ENCODE data around the gene IRAK4.

Gene IRAK4

DNA sequence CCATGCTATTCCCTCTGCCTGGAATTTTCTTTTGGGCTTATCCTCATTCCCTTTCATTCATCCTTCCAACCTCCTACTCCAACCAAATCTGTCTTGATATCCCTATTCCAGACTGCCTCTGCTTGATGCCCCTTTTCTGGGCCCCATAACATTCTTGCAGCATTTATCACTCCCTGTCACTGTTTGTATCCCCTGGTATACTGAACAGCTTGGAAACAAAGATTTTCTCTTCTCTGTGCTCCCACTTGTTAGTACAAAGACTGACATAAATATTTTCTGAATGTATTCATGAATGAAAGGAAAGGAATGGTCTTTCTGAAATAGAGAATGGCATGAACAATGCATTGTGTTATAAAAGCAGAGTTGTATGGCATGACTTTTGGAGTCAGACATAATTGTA is 7.5 kb downstream of the IRAK4 start:
- no peak for DNase-seq (ENCODE audit: low spot score)

DNA sequence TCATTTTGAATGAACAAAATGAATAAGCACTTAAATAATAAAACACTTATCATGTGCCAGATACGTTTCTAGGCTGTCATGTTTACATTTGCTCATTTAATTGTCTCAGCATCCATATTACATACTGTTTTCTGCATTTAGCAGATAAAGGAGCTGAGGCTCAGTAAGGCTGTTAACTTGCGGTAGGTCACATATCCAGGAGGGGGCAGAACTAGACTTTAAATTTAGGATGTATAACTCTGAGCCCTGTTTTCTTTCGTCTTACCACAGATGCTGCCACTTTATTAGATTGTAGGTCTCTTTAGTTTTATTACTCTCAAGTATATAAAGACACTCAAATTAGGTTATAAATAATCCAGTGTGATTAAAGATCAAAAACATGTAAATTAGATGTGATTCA is 17.7 kb downstream of the IRAK4 start:
- peak; percentile 19 for DNase-seq (ENCODE audit: low spot score)

DNA sequence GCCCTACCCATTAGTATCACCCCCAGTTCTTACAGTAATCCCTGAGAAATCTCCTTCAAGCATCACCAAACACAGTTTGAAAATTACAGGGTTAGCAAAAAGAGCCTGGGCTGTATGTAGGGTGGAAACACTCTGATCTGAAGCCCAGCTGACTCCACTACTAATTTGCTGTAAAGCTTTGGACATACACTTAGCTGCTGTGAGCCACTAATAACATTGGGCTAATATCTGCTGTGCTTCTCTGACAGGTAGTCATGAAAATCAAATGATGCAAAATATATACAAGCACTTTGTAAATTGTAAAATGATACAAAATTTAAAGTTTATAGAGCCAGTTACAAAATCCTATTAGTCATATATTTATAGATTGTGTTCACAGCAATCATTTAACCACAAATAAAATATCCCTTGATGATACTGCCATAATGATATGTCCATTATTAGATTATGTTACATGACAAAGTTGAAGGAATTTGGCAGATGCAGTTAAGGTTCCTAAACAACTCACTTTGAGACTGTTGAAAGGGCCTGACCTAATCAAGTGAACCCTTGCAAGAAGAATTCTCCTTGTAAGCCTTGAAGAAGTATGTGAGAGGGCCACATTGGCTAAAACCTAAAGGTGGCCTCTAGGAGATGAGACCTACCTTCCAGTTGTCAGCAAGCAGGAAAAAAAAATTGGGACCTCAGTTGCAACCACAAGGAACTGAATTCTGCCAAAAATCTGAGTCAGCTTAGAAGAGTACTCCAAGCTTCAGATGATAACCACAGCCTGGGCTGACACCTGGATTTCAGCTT is 28.3 kb downstream of the IRAK4 start:
- DNase-seq (ENCODE audit: low spot score), result no peak

DNA sequence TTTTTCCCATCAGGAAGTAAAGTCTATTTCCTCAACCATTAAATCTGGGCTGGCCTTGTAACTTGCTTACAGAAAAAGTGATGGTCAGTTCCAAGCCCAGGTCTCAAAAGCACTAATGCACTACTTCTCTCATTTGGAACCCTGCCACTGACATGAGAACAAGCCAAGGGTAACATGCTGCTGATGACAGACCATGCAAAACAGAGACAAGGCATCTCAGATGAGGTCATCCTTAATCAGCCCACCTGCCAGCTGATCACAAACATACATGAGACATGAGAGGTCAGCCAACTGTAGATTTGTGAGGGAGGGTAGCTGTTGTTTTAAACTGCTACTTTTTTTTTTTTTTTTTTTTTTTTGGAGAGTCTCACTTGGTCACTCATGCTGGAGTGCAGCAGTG is 31.2 kb downstream of the IRAK4 start:
- DNase-seq (ENCODE audit: low spot score), result no peak

DNA sequence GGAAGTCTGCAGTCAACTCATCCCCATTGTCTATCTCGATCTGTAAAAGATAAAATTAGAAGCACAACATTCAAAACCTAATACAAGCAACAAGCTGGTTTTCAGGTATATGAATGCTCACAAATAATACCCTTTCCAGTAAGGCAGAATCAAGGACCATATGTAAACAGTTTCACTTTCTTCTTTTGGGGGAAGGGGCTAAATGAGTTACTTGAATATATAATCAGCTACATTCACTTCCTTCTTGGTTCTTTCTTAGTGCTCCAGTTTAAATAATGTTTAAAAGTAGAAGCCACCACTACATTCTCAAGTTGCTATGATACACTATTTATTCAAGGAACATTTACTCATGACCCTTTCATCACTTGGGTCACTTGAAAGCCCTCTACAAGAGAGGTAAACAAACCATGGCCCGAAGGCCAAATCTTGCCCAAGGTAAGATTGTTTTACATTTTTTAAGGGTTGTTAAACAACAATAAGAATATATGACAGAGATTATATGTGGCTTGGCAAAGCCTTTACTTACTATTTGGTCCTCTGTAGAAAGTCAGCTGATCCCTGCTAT is 37.0 kb downstream of the IRAK4 start:
- DNase-seq (ENCODE audit: low spot score), result no peak

DNA sequence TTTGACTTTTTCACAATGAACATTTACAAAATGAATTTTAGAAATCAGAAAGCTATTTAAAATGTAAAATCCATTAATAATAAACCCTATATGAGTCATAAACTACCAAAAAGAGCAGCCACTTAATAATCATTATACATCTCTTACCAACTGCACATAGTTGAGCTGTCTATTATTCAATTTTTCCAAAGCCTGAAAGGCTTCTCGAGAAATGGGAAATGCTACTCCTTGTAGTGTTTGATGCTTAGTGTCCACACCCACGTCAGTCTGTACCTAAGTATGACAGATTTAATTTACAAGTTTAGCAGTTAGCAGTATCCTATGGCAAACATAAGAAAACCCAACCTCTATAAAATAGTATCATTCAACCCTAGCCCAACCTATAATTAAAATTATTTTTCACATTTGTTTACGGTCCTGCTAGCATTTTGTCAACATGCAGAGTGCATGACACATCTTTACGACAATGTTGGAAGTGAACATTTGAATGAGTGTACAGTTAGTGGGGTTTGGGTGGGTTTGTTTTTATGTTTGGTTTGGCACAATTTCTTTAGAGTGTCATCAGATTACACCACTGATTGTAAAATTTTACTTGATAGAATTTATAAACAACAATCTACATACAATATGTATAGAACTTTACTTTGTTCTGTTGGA is 38.9 kb downstream of the IRAK4 start:
- DNase-seq (ENCODE audit: low spot score), result no peak

DNA sequence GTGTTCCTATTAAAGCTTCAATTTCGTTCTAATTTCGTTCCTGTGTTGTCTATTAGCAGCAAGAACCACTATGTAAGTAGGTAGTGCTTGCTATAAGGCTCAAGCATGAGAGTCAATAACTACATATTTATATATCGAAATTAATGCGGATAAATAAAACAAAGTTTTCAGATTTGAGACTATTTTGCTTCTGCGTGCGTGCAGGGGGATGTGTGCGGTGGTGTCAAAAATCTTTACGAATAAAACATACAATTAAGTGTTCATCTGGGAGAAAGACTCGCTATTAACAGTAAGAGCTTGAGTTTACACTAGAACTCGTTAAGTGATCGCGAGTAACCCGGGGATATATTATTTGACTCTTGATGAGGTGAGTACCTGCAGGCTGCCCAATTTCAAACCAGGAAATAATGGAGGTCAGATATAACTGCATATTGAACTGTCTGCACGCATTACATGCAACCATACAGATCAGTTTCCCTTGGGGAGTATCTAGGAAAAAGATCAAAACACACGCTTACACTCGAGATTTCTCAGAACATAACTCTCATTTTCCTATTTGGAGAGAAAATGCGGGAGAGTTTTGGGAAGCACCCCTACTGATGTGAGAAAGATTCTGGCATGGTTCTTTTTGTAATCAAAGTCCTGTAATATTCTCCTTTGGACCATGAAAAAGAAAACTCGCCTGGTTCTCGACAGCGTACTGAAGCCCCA is 46.6 kb downstream of the IRAK4 start:
- DNase-seq (ENCODE audit: low spot score), result no peak

DNA sequence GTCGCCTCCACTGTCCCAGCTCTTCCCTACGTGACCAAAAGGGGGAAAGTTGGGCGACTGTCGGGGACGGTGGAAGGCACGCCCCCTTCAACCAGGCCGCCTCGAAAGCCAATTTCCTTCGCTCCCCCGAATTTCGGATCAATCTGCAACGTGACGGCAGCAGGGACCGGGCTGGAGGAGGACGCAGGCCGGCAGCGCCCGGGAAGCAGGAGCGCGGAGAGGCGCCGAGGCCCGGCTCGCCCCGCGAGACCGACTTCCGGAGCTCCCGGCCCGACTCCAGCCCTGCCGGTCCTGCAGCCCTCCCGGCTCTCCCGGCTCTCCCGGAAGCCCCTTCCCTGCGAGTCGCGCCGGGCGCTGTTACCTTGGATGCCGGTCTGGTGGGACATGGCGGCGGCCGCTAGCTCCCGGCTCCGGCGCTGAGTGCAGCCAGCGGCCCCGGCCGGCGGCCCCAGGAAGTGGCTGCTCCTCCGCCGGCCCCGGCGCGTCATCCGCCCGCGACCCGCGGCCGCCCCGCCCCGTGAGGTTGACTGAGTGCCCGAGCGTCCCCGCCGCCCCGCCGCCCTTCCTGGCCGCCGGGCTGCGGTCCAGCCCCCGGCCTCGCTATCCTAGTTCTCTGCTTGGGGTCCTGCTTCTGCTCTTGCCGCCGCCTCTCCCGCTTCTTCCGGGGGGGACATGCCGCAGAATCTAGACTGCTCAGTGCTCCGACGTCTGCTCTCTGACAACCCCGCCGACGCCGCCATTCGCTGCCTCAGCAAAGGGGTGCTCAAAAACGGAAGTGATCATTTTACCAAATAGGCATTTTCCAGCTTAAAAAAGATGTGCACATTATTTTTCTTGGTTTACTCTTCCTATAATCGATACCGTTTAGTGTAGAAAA is 47.3 kb downstream of the IRAK4 start, which contains the start of gene TWF1:
Gene TWF1 (minus strand): TSS at position 458 of the 877 bp plus-strand sequence. CDS start 72 bp downstream, at position 386.
- DNase-seq (ENCODE audit: low spot score), result peak; percentile 97

DNA sequence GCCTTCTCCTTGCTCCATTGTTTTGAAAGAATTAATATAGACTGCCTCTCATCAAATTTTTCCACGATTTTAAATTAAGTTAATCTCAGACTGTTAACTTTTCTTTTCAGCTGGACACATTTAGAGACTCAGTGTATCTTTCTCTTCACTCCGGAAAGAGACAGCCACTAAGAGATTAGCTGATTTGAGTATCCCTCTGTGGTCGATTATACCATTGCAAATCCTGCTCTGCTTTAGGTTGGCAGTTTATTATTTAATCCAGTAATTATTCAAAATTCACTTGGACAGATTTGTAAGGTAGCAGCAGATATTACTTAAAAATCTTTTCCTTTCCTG is 48.0 kb downstream of the IRAK4 start:
- DNase-seq (ENCODE audit: low spot score), result peak; percentile 12

DNA sequence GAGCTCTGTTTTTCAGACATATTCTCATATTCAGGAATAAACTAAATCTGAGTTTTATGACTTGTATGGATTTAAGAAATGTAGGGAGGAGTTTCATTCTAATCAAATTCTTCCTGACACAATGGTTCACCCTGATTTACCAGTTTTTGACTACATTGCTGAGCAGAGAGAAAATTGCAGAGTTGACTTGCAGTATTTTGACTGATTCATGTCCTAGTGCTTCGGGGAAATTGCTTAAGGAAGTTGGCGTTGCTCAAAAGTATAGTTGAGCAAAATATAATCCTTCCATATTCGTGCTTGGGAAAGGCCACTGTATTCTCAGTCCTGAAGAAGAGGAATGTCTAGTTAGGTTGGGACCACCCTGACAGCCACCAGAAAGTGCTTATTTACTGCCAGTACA is 48.6 kb downstream of the IRAK4 start:
- no peak for DNase-seq (ENCODE audit: low spot score)

DNA sequence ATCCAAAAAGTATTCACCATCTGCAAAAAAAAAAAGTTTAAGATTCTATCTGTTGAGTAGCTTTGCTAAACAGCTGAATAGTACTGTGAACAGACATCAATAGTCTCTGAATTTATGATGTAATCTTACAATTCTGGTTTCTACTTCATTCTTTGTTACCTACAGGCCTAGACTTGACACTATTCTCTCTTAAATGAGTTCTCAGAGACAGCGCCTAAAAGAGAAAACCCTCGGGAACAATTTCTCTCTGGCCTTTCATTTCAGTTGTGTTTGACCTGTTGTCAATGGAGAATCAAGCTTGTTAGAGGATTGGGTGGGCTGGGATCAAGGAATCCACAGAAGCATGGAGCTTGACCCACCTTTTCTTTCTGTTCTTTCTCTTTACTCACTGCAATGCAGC is 53.3 kb downstream of the IRAK4 start:
- no peak for DNase-seq (ENCODE audit: low spot score)

DNA sequence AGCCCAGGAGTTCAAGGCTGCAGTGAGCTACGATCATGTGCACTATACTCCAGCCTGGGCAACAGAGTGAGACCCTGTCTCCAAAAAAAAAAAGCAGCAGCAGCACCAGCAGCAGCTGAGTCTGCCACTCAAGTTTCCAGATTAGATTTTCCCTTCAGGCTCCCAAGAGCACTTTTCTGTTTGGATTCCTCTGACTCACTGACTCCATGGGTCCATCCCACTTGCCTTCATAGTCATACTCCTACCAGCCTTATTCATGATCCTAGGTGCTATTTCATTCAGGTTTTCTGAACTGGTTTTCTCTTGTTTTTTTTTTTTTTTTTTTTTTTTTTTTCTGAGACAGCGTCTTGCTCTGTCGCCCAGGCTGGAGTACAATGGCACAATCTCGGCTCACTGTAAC is 54.2 kb downstream of the IRAK4 start:
- no peak for DNase-seq (ENCODE audit: low spot score)

DNA sequence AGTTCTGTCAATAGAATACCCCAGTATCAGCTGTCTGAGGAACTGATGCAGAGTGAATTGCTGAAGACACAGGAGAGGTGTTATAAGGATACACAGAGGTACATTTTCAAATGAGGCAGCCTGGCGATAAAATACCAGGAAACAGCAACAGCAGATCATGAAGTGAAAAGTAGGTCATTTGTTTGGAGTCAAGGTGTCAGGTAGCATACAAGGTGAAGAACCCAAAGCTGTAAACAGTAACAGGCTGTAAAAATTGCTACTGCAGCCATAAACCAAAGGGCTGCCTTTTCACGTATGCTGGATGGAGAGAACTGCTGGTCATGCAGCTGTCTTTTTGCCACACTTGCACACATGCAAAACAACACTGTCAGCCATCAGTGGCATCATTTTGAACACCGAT is 56.7 kb downstream of the IRAK4 start:
- DNase-seq (ENCODE audit: low spot score), result no peak

DNA sequence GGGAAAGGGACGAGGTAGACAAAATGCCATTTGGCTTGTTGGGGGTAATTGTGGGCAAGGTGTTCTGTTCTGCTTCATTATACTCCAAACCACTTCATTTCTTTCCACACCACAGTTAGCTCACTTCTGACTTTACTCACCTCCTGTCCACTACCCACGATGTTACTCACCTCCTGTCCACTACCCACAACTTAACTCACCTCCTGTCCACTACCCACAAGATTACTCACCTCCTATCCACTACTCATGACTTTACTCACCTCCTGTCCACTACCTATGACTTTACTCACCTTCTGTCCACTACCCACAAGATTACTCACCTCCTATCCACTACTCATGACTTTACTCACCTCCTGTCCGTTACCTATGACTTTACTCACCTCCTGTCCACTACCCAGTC is 57.4 kb downstream of the IRAK4 start:
- DNase-seq (ENCODE audit: low spot score), result no peak

DNA sequence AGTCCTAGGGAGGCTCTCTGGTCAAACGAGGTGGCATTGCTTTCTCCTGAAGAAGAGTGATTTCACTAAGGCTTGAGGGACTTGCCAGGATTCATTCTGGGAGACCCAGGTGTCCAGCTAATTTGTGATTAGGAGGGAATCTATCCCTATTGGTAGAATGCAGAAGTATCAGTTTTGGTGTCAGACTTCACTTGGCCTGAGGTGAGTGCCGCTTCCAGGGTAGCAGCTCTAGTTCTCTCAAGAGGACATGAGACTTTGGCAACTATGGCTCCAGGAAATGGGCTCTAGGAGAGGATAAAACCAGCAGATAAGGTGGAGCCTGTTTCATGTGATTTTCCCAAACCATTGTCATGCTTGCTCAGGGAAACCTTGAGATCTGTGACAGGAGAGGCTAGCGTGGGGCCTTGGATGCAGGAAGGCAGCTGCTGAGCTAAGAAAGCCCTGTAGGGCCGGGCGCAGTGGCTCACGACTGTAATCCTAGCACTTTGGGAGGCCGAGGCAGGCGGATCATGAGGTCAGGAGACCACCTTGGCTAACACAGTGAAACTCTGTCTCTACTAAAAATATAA is 65.5 kb downstream of the IRAK4 start:
- no peak for DNase-seq (ENCODE audit: low spot score)

DNA sequence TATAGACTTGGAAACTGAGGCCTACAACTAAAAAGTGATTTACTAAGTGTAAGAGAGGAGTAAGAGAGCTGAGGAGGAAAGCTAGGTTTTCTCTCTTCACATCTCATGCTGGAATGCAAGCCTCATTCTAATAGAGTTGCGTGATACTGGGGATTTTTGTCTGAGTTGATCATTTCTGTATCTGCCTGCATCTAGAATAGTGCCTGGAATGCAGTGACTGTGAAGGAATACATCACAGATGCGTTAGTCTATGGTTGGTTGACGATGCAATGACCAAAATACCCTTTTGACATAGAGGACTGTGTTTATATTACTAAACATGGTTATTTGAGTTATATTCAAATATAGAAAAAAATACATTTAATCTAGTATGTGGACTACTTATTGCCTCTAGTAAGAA is 67.9 kb downstream of the IRAK4 start:
- peak; percentile 3 for DNase-seq (ENCODE audit: low spot score)

DNA sequence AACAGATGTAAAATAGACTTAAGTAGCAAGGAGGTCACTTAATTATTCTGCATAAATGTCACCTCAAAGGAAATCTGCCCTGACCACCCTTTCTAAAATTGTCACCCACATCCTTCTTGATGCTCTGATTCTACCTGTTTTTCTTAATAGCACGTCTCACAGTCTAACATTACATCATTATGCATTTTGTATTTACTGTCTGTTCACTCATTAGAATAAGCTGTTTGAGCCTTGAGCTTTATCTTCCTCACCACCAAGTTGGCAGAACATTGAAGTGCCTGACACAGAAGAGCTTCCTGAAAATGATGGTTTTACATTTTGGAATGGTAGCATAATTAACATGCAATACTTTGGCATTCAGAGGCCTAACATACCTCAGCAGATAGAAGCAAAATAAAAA is 68.3 kb downstream of the IRAK4 start:
- DNase-seq (ENCODE audit: low spot score), result no peak

DNA sequence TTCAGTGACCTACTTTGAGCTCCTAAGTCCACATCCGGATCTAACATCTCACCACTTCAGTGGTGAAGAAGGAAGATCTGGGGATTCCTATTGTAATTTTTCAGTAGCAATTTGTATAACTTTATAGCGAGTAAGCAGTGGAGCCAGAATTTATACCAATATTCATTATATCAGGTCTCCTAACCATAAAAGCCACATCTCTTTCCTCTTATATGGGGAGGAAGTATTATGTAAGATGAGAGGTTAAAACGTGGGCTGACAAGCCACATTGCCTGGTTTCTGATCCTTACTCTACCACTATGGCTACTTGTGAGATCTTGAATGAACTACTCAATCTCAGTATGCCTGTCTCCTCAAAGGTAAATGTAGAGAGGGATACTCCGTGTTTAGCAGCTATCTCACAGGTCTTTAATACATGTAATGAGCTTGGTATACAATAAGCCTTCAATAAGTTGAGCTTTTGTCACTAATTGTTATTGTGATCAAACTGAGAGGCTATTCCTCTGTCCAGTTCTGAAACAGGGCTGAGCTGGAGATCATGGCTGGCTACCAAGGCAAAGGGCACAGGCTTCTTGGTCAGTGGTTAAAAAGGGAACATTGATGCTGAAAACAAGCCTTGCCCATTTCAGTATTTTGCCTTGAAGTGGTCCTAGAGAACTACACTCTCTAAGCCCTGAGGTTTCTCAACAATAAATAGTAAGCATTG is 73.9 kb downstream of the IRAK4 start:
- no peak for DNase-seq (ENCODE audit: low spot score)

DNA sequence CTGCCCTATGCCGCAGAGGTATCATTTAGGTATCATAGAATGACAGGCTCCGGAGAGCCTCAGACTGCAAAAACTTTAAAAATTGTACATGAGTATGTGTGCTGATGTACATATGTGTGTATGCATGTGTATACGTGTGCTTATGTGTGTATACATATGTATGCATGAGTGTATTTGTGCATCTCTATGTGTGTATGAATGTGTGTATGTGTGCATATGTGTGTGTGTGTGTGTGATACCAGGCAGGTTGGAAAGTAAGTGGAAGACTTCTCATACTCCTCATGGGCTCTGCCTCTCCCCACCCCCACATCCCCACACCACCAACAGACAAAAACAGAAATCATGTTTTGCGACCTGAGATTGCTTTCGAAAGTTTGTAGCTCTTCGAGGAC is 76.5 kb downstream of the IRAK4 start:
- no peak for DNase-seq (ENCODE audit: low spot score)

DNA sequence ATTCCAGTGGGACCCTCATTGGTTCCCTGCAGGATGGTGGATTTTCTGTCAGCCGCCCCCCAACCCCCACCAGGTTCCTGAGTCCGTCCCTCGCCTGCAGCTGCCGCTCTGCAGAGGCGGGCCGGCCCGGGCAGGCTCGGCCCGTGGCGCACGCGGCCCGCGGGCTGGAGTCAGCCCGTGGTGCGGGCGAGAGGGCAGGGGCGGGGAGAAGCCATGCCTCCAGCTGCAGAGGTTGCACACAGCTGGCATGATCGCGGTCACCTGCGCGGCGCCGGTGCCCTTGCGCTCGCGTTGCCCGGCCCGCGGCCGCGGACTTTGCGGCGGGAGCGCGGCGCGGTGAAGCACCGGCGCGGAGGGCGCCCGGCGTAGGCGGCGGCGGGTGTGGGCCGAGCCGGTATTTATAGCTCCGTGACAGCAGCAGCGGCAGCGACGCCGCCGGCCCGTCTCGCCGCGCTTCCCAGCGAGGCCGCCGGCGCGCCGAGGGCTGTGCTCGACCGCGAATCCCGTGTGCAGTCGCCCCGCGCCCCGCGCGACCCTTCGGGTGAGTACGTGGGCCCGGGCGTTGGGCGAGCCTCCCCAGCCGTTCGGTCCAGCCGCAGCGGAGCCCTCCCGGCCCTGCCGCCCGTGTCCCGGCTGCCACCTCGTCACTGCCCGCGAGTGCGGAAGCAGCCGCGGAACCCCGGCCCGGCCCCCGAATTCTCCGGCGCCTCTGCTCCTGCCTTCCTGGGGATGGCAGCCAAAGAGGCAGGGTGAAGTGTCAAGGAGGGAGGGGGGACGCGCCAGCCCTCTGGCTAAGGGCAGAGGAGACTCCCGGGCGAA is 77.1 kb downstream of the IRAK4 start, which contains the start of gene TMEM117:
Gene TMEM117 (plus strand): TSS at position 426 of the 819 bp plus-strand sequence.
- peak; percentile 89 for DNase-seq (ENCODE audit: low spot score)

Data from GM03348 (cell line).